Mesenchymal stem cell (in vitro differentiated cells and primary cell): ENCODE results near the gene CDC73.
"Not testable (repeated sequence)": the region's sequence is repeated elsewhere in the genome, so short reads cannot be mapped to it uniquely, and the experiment has no call there.

Experiments
- DNase-seq: peaks from one replicate; pipeline ENCODE4 v3.0.0-alpha.2; 2013
- H2AFZ ChIP-seq: one replicate; pipeline ENCODE4 v1.6.1; 2013; ENCODE audit warnings: low read depth, mild to moderate bottlenecking, control low read depth, inconsistent platforms, low read length, moderate library complexity
- H2AK5ac ChIP-seq: 2 replicates; pipeline ENCODE4 v1.6.1; 2013; ENCODE audit warnings: low read length, moderate library complexity, mild to moderate bottlenecking, inconsistent platforms; ENCODE audit not compliant: severe bottlenecking
- H2BK120ac ChIP-seq: one replicate; pipeline ENCODE4 v1.6.1; 2013; ENCODE audit warnings: low read depth, mild to moderate bottlenecking, inconsistent platforms, low read length, moderate library complexity
- H2BK12ac ChIP-seq, 2 experiments: one replicate each; pipeline ENCODE4 v1.6.1; 2013; ENCODE audit warnings: inconsistent platforms in 2 of 2, low read length in 2 of 2, mild to moderate bottlenecking in 2 of 2, moderate library complexity in 2 of 2, control low read depth in 1 of 2
- H2BK15ac ChIP-seq: one replicate; pipeline ENCODE4 v1.6.1; 2013; ENCODE audit warnings: mild to moderate bottlenecking, low read depth, inconsistent platforms; ENCODE audit not compliant: poor library complexity, severe bottlenecking
- H2BK5ac ChIP-seq: 2 replicates; pipeline ENCODE4 v1.6.1; 2013; ENCODE audit warnings: low read depth, mild to moderate bottlenecking, low read length, control low read depth, inconsistent platforms; ENCODE audit not compliant: poor library complexity, severe bottlenecking
- H3K14ac ChIP-seq, 2 experiments: one replicate each; pipeline ENCODE4 v1.6.1; 2013; ENCODE audit warnings: inconsistent platforms in 2 of 2, low read length in 2 of 2, control low read depth in 1 of 2, mild to moderate bottlenecking in 1 of 2, moderate library complexity in 1 of 2
- H3K18ac ChIP-seq, 2 experiments: one replicate each; pipeline ENCODE4 v1.6.1; 2013; ENCODE audit warnings: inconsistent platforms in 2 of 2, low read length in 2 of 2, control low read depth in 1 of 2, low read depth in 1 of 2, mild to moderate bottlenecking in 1 of 2
- H3K23ac ChIP-seq, 2 experiments: one replicate each; pipeline ENCODE4 v1.6.1; 2013; ENCODE audit warnings: inconsistent platforms in 2 of 2, low read length in 2 of 2, mild to moderate bottlenecking in 2 of 2, moderate library complexity in 2 of 2, control low read depth in 1 of 2
- H3K27ac ChIP-seq: 2 replicates; pipeline ENCODE4 v1.5.1; 2013; ENCODE audit warnings: mild to moderate bottlenecking, moderate library complexity, low read length, control low read depth, inconsistent platforms; ENCODE audit not compliant: poor library complexity, severe bottlenecking
- H3K27me3 ChIP-seq, 2 experiments: 2 replicates each; pipeline versions ENCODE4 v1.6.1 to v1.7.0; 2013; ENCODE audit warnings: low read length in 2 of 2, mild to moderate bottlenecking in 2 of 2, moderate library complexity in 2 of 2, control low read depth in 1 of 2, inconsistent platforms in 1 of 2; ENCODE audit not compliant: control insufficient read depth in 1 of 2, insufficient read depth in 1 of 2
- H3K36me3 ChIP-seq, 2 experiments: 2 replicates each; pipeline versions ENCODE4 v1.6.1 to v1.7.0; 2013; ENCODE audit warnings: low read length in 2 of 2, control low read depth in 1 of 2, inconsistent platforms in 1 of 2, low read depth in 1 of 2, mild to moderate bottlenecking in 1 of 2; ENCODE audit not compliant: insufficient read depth in 2 of 2, control insufficient read depth in 1 of 2
- H3K4ac ChIP-seq, 2 experiments: one replicate each; pipeline ENCODE4 v1.6.1; 2013; ENCODE audit warnings: inconsistent platforms in 2 of 2, low read length in 2 of 2, mild to moderate bottlenecking in 2 of 2, moderate library complexity in 2 of 2, control low read depth in 1 of 2, low read depth in 1 of 2
- H3K4me1 ChIP-seq: 2 replicates; pipeline ENCODE4 v1.6.1; 2013; ENCODE audit warnings: low read depth, low read length, control low read depth; ENCODE audit not compliant: control insufficient read depth, insufficient read depth
- H3K4me2 ChIP-seq: 2 replicates; pipeline ENCODE4 v1.6.1; 2013; ENCODE audit warnings: low read length, mild to moderate bottlenecking, inconsistent platforms; ENCODE audit not compliant: poor library complexity, severe bottlenecking
- H3K4me3 ChIP-seq, 2 experiments: 2 replicates each; pipeline versions ENCODE4 v1.5.1 to v1.7.0; 2013; ENCODE audit warnings: low read length in 2 of 2, mild to moderate bottlenecking in 2 of 2, control low read depth in 1 of 2, low read depth in 1 of 2; ENCODE audit not compliant: insufficient read depth in 1 of 2
- H3K79me1 ChIP-seq: replicated peaks from 2 replicates; pipeline ENCODE4 v1.6.1; 2013; ENCODE audit warnings: mild to moderate bottlenecking, control low read depth, low read length, inconsistent platforms; ENCODE audit not compliant: poor library complexity, severe bottlenecking
- H3K9ac ChIP-seq: 2 replicates; pipeline ENCODE4 v1.7.0; 2013; ENCODE audit warnings: mild to moderate bottlenecking, low read length, moderate library complexity
- H3K9me3 ChIP-seq: 2 replicates; pipeline ENCODE4 v1.7.0; 2013; ENCODE audit warnings: mild to moderate bottlenecking, low read length; ENCODE audit not compliant: control insufficient read depth
- H4K8ac ChIP-seq: one replicate; pipeline ENCODE4 v1.6.1; 2013; ENCODE audit warnings: inconsistent platforms, mild to moderate bottlenecking, low read length, moderate library complexity
- H4K91ac ChIP-seq: one replicate; pipeline ENCODE4 v1.6.1; 2013; ENCODE audit warnings: mild to moderate bottlenecking, low read length, inconsistent platforms
- WGBS: methylation state at CpG from one replicate; pipeline ENCODE4 v1.1.7; 2013; ENCODE audit warnings: mixed read lengths; 5-methylcytosine and 5-hydroxymethylcytosine counted together

The CDC73 gene

DNA sequence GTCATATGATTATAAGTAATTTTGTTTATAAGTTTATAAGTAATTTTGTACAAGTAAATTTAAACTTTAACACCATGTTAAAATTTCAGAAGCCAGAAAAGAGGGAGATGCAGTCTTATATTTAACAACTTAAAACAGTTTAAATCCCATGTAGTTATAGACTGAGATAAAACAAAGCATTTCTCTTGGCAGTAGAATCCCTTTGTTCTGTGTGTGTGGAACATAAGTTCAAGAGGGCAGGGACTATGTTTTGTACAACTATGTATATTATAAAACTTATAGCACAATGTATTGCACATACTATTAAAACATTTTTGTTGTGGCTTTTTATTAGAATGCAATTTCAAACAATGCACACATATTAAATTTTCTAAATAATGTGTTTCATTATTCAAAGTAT, 109.3 kb downstream of the CDC73 start:
- not testable (repeated sequence) for H3K4me1 ChIP-seq, H3K4me2 ChIP-seq, H2AFZ ChIP-seq, H2BK12ac ChIP-seq, H2AK5ac ChIP-seq, H3K18ac ChIP-seq, H2BK15ac ChIP-seq, DNase-seq, H4K91ac ChIP-seq, H2BK5ac ChIP-seq, H4K8ac ChIP-seq, H3K27ac ChIP-seq, H3K9me3 ChIP-seq, H3K27me3 ChIP-seq, H2BK120ac ChIP-seq, H3K4ac ChIP-seq, H3K9ac ChIP-seq, H3K23ac ChIP-seq, H3K14ac ChIP-seq, H3K4me3 ChIP-seq
- Histone ChIP-seq H3K36me3 (peaks cover 0 to 41% of the 10 kb centered on the region in 2 experiments), H3K79me1 (peaks cover 11% of the 10 kb centered on the region)

DNA sequence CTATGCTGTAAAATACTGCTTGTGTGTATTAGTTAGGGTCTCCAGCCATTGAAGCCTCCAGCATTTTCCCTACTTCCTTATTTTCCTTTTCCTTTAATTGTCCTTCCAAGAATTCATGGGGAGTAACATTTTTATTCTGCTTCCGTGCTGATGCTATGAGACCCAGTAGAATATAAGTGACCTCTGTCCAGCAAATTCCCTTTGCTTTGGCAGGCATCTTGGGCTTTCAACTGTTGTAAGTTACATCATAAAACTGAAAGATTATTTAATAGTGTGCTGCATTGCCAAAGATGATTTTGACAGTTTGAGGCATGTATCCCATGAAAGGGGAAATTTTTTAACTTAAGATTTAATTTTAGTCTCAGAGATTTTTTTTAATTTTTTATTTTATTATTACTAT, 112.7 kb downstream of the CDC73 start:
- no peak overlapping the region for H2BK5ac ChIP-seq
- H3K36me3 ChIP-seq, result peaks cover 5 to 56% of the 10 kb centered on the region in 2 experiments
- H2BK12ac ChIP-seq, result no peak overlapping the region
- no peak overlapping the region for H4K91ac ChIP-seq
- H2BK120ac ChIP-seq, result no peak overlapping the region
- WGBS, result 100% methylated on average over 1 of the region's 1 CpG
- no peak overlapping the region for H2BK15ac ChIP-seq
- peaks cover 10% of the 10 kb centered on the region for H3K79me1 ChIP-seq
- no peaks in the 10 kb centered on the region for H3K27me3 ChIP-seq
- H3K14ac ChIP-seq, result no peak overlapping the region
- H3K23ac ChIP-seq, result no peak overlapping the region
- no peaks in the 10 kb centered on the region for H3K4me1 ChIP-seq
- H3K4me3 ChIP-seq, result no peak overlapping the region
- H3K4ac ChIP-seq, result no peak overlapping the region
- no peak overlapping the region for H2AFZ ChIP-seq
- H2AK5ac ChIP-seq, result no peak overlapping the region
- H3K9me3 ChIP-seq, result no peaks in the 10 kb centered on the region
- no peak overlapping the region for H3K4me2 ChIP-seq
- H3K18ac ChIP-seq, result no peak overlapping the region
- no peak for DNase-seq
- no peak overlapping the region for H3K9ac ChIP-seq
- no peak overlapping the region for H3K27ac ChIP-seq
- no peak overlapping the region for H4K8ac ChIP-seq

DNA sequence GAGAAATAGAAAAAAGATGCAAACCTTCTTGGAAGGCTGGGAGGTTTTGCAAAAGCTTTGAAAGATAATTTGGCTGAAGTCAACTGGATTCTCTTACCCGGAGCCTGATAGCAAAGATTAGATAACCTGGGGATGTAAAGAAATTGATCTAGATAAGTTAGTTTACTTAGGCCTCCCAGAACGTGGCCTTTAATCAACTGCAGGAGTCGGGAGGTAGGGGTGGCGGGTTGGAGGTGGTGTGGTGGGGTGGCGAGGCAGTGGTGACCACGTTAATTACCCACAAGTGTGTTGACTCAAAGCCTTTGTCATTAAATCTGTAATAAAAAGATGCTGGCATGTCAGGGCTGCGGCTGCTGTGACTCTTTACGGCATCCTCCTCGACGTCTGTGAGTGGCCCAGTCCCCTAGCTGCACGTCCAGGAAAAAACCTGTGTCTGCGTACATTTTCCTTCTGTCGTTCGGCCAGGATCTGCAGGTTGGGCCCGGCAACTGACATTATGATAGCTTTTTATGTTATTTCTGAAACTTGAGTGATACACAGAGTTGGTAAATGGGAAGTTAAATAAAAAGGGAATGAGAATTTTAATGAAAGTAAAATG, 115.6 kb downstream of the CDC73 start:
- H2BK120ac ChIP-seq, result no peak overlapping the region
- no peak overlapping the region for H3K27ac ChIP-seq
- H4K8ac ChIP-seq, result no peak overlapping the region
- H3K79me1 ChIP-seq, result peaks cover 23% of the 10 kb centered on the region
- DNase-seq, result no peak
- H3K36me3 ChIP-seq, result peaks cover 16 to 64% of the 10 kb centered on the region in 2 experiments
- H3K4me3 ChIP-seq, result no peak overlapping the region
- H2BK12ac ChIP-seq, result no peak overlapping the region
- H3K9ac ChIP-seq, result no peak overlapping the region
- no peak overlapping the region for H3K18ac ChIP-seq
- no peaks in the 10 kb centered on the region for H3K27me3 ChIP-seq
- no peak overlapping the region for H2AK5ac ChIP-seq
- no peak overlapping the region for H4K91ac ChIP-seq
- H3K14ac ChIP-seq, result no peak overlapping the region
- H2BK5ac ChIP-seq, result no peak overlapping the region
- no peak overlapping the region for H3K23ac ChIP-seq
- no peak overlapping the region for H2BK15ac ChIP-seq
- H3K4me1 ChIP-seq, result peaks cover 2% of the 10 kb centered on the region
- no peak overlapping the region for H3K4me2 ChIP-seq
- H3K9me3 ChIP-seq, result no peaks in the 10 kb centered on the region
- WGBS, result 73% methylated on average over 15 of the region's 15 CpGs
- H3K4ac ChIP-seq, result no peak overlapping the region
- no peak overlapping the region for H2AFZ ChIP-seq

DNA sequence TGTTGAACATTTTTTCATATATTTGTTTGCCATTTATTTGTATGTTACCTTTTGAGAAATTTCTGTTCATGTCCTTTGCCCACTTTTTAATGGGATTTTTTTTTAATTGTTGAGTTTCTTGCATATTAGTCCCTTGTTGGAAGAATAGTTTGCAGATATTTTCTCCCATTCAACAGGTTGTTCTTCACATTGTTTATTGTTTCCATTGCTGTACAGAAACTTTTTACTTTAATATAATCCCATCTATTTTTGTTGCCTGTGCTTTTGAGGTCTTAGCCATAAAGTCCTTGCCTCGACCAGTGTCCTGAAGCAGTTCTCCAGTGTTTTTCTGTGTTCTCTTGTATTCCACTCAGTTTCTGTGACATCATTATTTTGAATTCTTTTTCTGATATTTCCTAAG, 118.8 kb downstream of the CDC73 start:
- peaks cover 16 to 54% of the 10 kb centered on the region in 2 experiments for H3K36me3 ChIP-seq
- no peak overlapping the region for H2AFZ ChIP-seq
- no peak overlapping the region for H3K18ac ChIP-seq
- no peak overlapping the region for H3K4ac ChIP-seq
- no peak overlapping the region for H2BK120ac ChIP-seq
- H3K27me3 ChIP-seq, result no peaks in the 10 kb centered on the region
- no peak for DNase-seq
- no peak overlapping the region for H3K23ac ChIP-seq
- H3K27ac ChIP-seq, result no peak overlapping the region
- H2BK15ac ChIP-seq, result no peak overlapping the region
- H2BK5ac ChIP-seq, result no peak overlapping the region
- no peak overlapping the region for H2BK12ac ChIP-seq
- no peak overlapping the region for H3K4me3 ChIP-seq
- H3K9ac ChIP-seq, result no peak overlapping the region
- H3K9me3 ChIP-seq, result no peaks in the 10 kb centered on the region
- H3K79me1 ChIP-seq, result peaks cover 22% of the 10 kb centered on the region
- no peak overlapping the region for H4K91ac ChIP-seq
- no peak overlapping the region for H2AK5ac ChIP-seq
- no peak overlapping the region for H3K14ac ChIP-seq
- WGBS, result no CpG with 5 or more reads among the region's 1 CpG
- peaks cover 2% of the 10 kb centered on the region for H3K4me1 ChIP-seq
- H3K4me2 ChIP-seq, result no peak overlapping the region
- H4K8ac ChIP-seq, result no peak overlapping the region
